DMS53 treated with DMSO at 0.1 percent for 48 hours (cell line): ENCODE data around the gene SPATA33.
A peak's percentile ranks its signal among the peaks of the same experiment; 100 is the strongest.
"Not testable (repeated sequence)": the region's sequence is repeated elsewhere in the genome, so short reads cannot be mapped to it uniquely, and the experiment has no call there.

Source experiments
- DNase-seq: peaks from one replicate; lab custom pipeline; 2025; ENCODE audit not compliant: unreplicated experiment; lab: John Stamatoyannopoulos, UW

SPATA33 gene

GRCh38 chr16:89691231-89691985 is 33.8 kb downstream of the SPATA33 start:
- no peak for DNase-seq

- no peak for DNase-seq
Observed at GRCh38 chr16:89691986-89692569, 34.4 kb downstream of the SPATA33 start.

- DNase-seq = no peak
Observed at GRCh38 chr16:89693289-89693731, 35.7 kb downstream of the SPATA33 start.

GRCh38 chr16:89693931-89694783 is 36.5 kb downstream of the SPATA33 start:
- no peak for DNase-seq

- DNase-seq = not testable (repeated sequence)
Observed at GRCh38 chr16:89694784-89695085, 37.1 kb downstream of the SPATA33 start.

GRCh38 chr16:89695086-89695874 is 37.6 kb downstream of the SPATA33 start:
- no peak for DNase-seq

- DNase-seq = no peak
Observed at GRCh38 chr16:89695875-89696669, 38.4 kb downstream of the SPATA33 start.

GRCh38 chr16:89696670-89697128 is 39.1 kb downstream of the SPATA33 start:
- no peak for DNase-seq

- DNase-seq = no peak
Observed at GRCh38 chr16:89697161-89697615, 39.6 kb downstream of the SPATA33 start.

GRCh38 chr16:89697616-89698331 is 40.1 kb downstream of the SPATA33 start:
- DNase-seq = no peak

- not testable (repeated sequence) for DNase-seq
Observed at GRCh38 chr16:89698717-89699116, 41.1 kb downstream of the SPATA33 start.

- DNase-seq = not testable (repeated sequence)
Observed at GRCh38 chr16:89699629-89700099, 42.0 kb downstream of the SPATA33 start.

GRCh38 chr16:89700100-89700648 is 42.5 kb downstream of the SPATA33 start:
- peak; percentile 96 for DNase-seq

- DNase-seq = peak; percentile 26
Observed at GRCh38 chr16:89700649-89701424, 43.2 kb downstream of the SPATA33 start.

GRCh38 chr16:89701425-89702406 is 44.1 kb downstream of the SPATA33 start, which contains the start of gene SPATA2L:
Gene SPATA2L (minus strand): TSS chr16:89701705. CDS start chr16:89701232, 473 bp downstream.
- DNase-seq = peak; percentile 84

GRCh38 chr16:89704281-89704680 is 46.6 kb downstream of the SPATA33 start:
- DNase-seq = no peak

- DNase-seq = no peak
Observed at GRCh38 chr16:89705006-89705405, 47.4 kb downstream of the SPATA33 start.
